GM18517 (cell line): ENCODE results near the gene ARHGEF4.

Experiments used
- ATAC-seq: cut with Tn5 transposase; IDR thresholded peaks from one replicate; pipeline ENCODE4 v1.9.1; 2021; ENCODE audit warnings: mild to moderate bottlenecking, moderate library complexity; ENCODE audit not compliant: unreplicated experiment

Gene ARHGEF4

GRCh38 chr2:131034122-131035051 lies 197.7 kb downstream of the ARHGEF4 start:
- no peak for ATAC-seq

- ATAC-seq = no peak
These were observed 198.6 kb downstream of the ARHGEF4 start for GRCh38 chr2:131035112-131035825.

GRCh38 chr2:131035826-131036231 lies 199.1 kb downstream of the ARHGEF4 start:
- ATAC-seq = no peak

- ATAC-seq = no peak
These were observed 199.6 kb downstream of the ARHGEF4 start for GRCh38 chr2:131036269-131036668.

- no peak for ATAC-seq
These were observed 200.1 kb downstream of the ARHGEF4 start for GRCh38 chr2:131036696-131037397.

GRCh38 chr2:131037398-131038257 lies 200.9 kb downstream of the ARHGEF4 start:
- ATAC-seq = no peak

GRCh38 chr2:131038258-131039100 lies 201.8 kb downstream of the ARHGEF4 start:
- ATAC-seq = no peak

GRCh38 chr2:131039101-131039440 lies 202.4 kb downstream of the ARHGEF4 start:
- ATAC-seq = no peak

GRCh38 chr2:131039535-131039907 lies 202.8 kb downstream of the ARHGEF4 start:
- ATAC-seq = no peak

- no peak for ATAC-seq
These were observed 203.4 kb downstream of the ARHGEF4 start for GRCh38 chr2:131039908-131040660.

- ATAC-seq = no peak
These were observed 204.1 kb downstream of the ARHGEF4 start for GRCh38 chr2:131040661-131041401.

GRCh38 chr2:131041402-131042147 lies 204.9 kb downstream of the ARHGEF4 start:
- no peak for ATAC-seq

- ATAC-seq = no peak
These were observed 205.5 kb downstream of the ARHGEF4 start for GRCh38 chr2:131042148-131042775.

GRCh38 chr2:131043199-131044074 lies 206.7 kb downstream of the ARHGEF4 start:
- ATAC-seq = no peak

- ATAC-seq = no peak
These were observed 207.5 kb downstream of the ARHGEF4 start for GRCh38 chr2:131044075-131044756.

- no peak for ATAC-seq
These were observed 208.0 kb downstream of the ARHGEF4 start for GRCh38 chr2:131044757-131045150.
